GM10847 (cell line): ENCODE results near the gene MR1.

Experiments
- POLR2A ChIP-seq: IDR thresholded peaks from 2 replicates; pipeline ENCODE4 v1.6.1; 2011; ENCODE audit not compliant: insufficient read length; ENCODE audit errors: extremely low read depth

The MR1 gene

GRCh38 chr1:181033799-181034451 lies at the start of gene MR1:
Gene MR1 (plus strand): TSS chr1:181033983. CDS start chr1:181034008, 25 bp downstream.
- TF ChIP-seq POLR2A = no peak

GRCh38 chr1:180988253-180988752 lies 45.5 kb upstream of the MR1 start:
- TF ChIP-seq POLR2A = no peak

GRCh38 chr1:180994262-180994661 lies 39.5 kb upstream of the MR1 start:
- no peak for TF ChIP-seq POLR2A

GRCh38 chr1:180997843-180998504 lies 35.8 kb upstream of the MR1 start:
- TF ChIP-seq POLR2A = no peak

GRCh38 chr1:181001091-181001780 lies 32.5 kb upstream of the MR1 start:
- no peak for TF ChIP-seq POLR2A

- TF ChIP-seq POLR2A = no peak
Measured at GRCh38 chr1:181002582-181003172, 31.1 kb upstream of the MR1 start.

- TF ChIP-seq POLR2A = no peak
Measured at GRCh38 chr1:181010789-181011188, 23.0 kb upstream of the MR1 start.

GRCh38 chr1:181011301-181012202 lies 22.2 kb upstream of the MR1 start:
- no peak for TF ChIP-seq POLR2A

GRCh38 chr1:181012203-181012745 lies 21.5 kb upstream of the MR1 start:
- no peak for TF ChIP-seq POLR2A

- TF ChIP-seq POLR2A = no peak
Measured at GRCh38 chr1:181013144-181013543, 20.6 kb upstream of the MR1 start.

- TF ChIP-seq POLR2A = no peak
Measured at GRCh38 chr1:181014477-181015250, 19.1 kb upstream of the MR1 start.

GRCh38 chr1:181015251-181015615 lies 18.6 kb upstream of the MR1 start:
- no peak for TF ChIP-seq POLR2A

GRCh38 chr1:181016563-181016962 lies 17.2 kb upstream of the MR1 start:
- TF ChIP-seq POLR2A = no peak
